PC-9 (cell line): ENCODE measurements around the gene VEPH1.

Experiments
- EZH2 ChIP-seq: fragments of 200-600 bp; sonication (generic); IDR thresholded peaks from 2 replicates; pipeline ENCODE4 v1.8.0; 2017; ENCODE audit warnings: antibody characterized with exemption, low read depth
- TF ChIP-seq, protein P1 (sequence below): fragments of 200-600 bp; sonication (generic); conservative IDR thresholded peaks from 2 replicates; pipeline ENCODE4 v1.6.1; 2017; ENCODE audit warnings: mixed run types, antibody characterized with exemption, mild to moderate bottlenecking, moderate library complexity

DNA sequence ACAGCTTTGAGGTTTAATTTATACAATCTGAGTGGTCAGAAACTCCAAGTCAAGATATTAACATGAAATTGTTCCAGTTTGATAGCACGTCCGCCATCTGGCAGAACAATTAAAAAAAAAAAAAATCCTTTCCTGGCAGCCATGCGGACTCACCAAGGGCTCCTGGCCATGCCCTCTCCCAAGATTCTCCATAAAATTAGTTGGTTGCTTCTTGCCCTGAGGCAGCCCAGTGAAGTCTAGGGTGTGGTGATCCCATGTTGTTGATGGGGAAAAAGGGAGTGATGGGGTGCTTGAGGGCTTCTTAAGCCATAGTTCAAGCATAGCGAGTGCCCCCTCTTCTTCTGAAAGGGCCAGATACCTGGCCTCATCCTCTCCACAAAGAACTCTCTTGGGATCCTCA, 261.6 kb downstream of the VEPH1 start:
- TF ChIP-seq, protein P1, sequence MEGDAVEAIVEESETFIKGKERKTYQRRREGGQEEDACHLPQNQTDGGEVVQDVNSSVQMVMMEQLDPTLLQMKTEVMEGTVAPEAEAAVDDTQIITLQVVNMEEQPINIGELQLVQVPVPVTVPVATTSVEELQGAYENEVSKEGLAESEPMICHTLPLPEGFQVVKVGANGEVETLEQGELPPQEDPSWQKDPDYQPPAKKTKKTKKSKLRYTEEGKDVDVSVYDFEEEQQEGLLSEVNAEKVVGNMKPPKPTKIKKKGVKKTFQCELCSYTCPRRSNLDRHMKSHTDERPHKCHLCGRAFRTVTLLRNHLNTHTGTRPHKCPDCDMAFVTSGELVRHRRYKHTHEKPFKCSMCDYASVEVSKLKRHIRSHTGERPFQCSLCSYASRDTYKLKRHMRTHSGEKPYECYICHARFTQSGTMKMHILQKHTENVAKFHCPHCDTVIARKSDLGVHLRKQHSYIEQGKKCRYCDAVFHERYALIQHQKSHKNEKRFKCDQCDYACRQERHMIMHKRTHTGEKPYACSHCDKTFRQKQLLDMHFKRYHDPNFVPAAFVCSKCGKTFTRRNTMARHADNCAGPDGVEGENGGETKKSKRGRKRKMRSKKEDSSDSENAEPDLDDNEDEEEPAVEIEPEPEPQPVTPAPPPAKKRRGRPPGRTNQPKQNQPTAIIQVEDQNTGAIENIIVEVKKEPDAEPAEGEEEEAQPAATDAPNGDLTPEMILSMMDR = no peak
- no peak for TF ChIP-seq EZH2
